K562 (cell line): ENCODE measurements around the gene SHF. TPM values are rescaled to one million over a fixed set of nuclear protein-coding genes. Genes with fewer than 3 reads are reported as not detected.

Experiments used
- CREM ChIP-seq: IDR thresholded peaks from 2 replicates; pipeline ENCODE4 v1.6.1; 2014; ENCODE audit warnings: antibody characterized with exemption, low read depth
- DNMT1 ChIP-seq: fragments of 450-650 bp; IDR thresholded peaks from 2 replicates; pipeline ENCODE4 v1.6.1; 2016; ENCODE audit warnings: antibody characterized with exemption, mild to moderate bottlenecking
- FOXK2 ChIP-seq, 2 experiments: fragments of 450-650 bp; IDR thresholded peaks in 1 of 2; conservative IDR thresholded peaks in 1 of 2; 2 replicates each; pipeline ENCODE4 v1.6.1; 2016; ENCODE audit warnings: low read depth in 2 of 2, mild to moderate bottlenecking in 1 of 2
- GATA2 ChIP-seq: sonication (generic); formaldehyde crosslinking; IDR thresholded peaks from 2 replicates; pipeline ENCODE4 v1.4.0; 2020; ENCODE audit warnings: mild to moderate bottlenecking, missing genetic modification reagents
- HDAC8 ChIP-seq: fragments of 450-650 bp; IDR thresholded peaks from 2 replicates; pipeline ENCODE4 v1.6.1; 2016; ENCODE audit warnings: mild to moderate bottlenecking, missing genetic modification characterization, moderate library complexity, missing compliant biosample characterization
- HIVEP1 ChIP-seq: fragments of 250-450 bp; sonication (Bioruptor Pico); IDR thresholded peaks from 2 replicates; pipeline ENCODE4 v1.4.0; 2020; ENCODE audit warnings: mild to moderate bottlenecking
- HNRNPLL ChIP-seq: fragments of 200-400 bp; formaldehyde crosslinking; IDR thresholded peaks from 2 replicates; pipeline ENCODE4 v1.6.1; 2017; ENCODE audit warnings: low read length, low read depth, mild to moderate bottlenecking; ENCODE audit not compliant: poor library complexity, severe bottlenecking
- NFRKB ChIP-seq: fragments of 450-650 bp; IDR thresholded peaks from 2 replicates; pipeline ENCODE4 v1.6.1; 2016; ENCODE audit warnings: low read depth
- PHB ChIP-seq: fragments of 250-450 bp; sonication (Bioruptor Pico); IDR thresholded peaks from 2 replicates; pipeline ENCODE4 v1.5.0; 2021
- RBFOX2 ChIP-seq: fragments of 200-400 bp; formaldehyde crosslinking; IDR thresholded peaks from 2 replicates; pipeline ENCODE4 v1.6.1; 2017; ENCODE audit warnings: low read depth, mild to moderate bottlenecking, low read length, moderate library complexity
- YBX1 ChIP-seq: fragments of 450-650 bp; IDR thresholded peaks from 2 replicates; pipeline ENCODE4 v1.7.1; 2016; ENCODE audit warnings: mild to moderate bottlenecking
- YY1 ChIP-seq, 3 experiments: IDR thresholded peaks; 2 replicates each; pipeline ENCODE4 v1.6.1; 2011; ENCODE audit warnings: low read length in 2 of 3, mild to moderate bottlenecking in 2 of 3, moderate library complexity in 2 of 3, borderline replicate concordance in 1 of 3, control low read depth in 1 of 3, low read depth in 1 of 3; ENCODE audit not compliant: insufficient read depth in 3 of 3, insufficient replicate concordance in 2 of 3, control insufficient read depth in 1 of 3, insufficient read length in 1 of 3; ENCODE audit errors: extremely low read depth in 1 of 3
- ZBED1 ChIP-seq: IDR thresholded peaks from 2 replicates; pipeline ENCODE4 v1.6.1; 2014
- ZNF232 ChIP-seq: sonication (generic); formaldehyde crosslinking; IDR thresholded peaks from 2 replicates; pipeline ENCODE4 v1.8.0; 2022; ENCODE audit warnings: mild to moderate bottlenecking, missing genetic modification reagents
- polyA plus RNA-seq, 8 experiments: library from polyadenylated mRNA; depleted of rRNA in 4 of 8; stranded (reverse) in 5 of 8; unstranded in 3 of 8; fragments of >200 nt; fragmentation: Nextera tagmentation in 2 of 8; fragmentation: Illumina TruSeq in 1 of 8; extraction: Ambion mirVana in 2 of 8; extraction: Trizol in 1 of 8; gene quantifications; 2 replicates each; pipeline versions ENCODE4 v1.2.1 to v1.2.3, GENCODE V29; 2011 to 2014; ENCODE audit warnings: inconsistent platforms in 1 of 8, missing spikeins in 1 of 8
- total RNA-seq, 7 experiments: library from RNA; depleted of rRNA in 6 of 7; stranded (reverse); fragments of >200 nt in 6 of 7; fragmentation: Illumina TruSeq in 2 of 7; extraction: Trizol in 2 of 7; gene quantifications; 2 replicates each; pipeline versions ENCODE4 v1.2.1 to v1.2.3, GENCODE V29; 2011 to 2021; ENCODE audit warnings: low replicate concordance in 1 of 7
- TF ChIP-seq, protein P1 (sequence below), 2 experiments: fragments of 450-650 bp; IDR thresholded peaks; 2 replicates each; pipeline ENCODE4 v1.6.1; 2018; ENCODE audit warnings: mild to moderate bottlenecking in 2 of 2, low read depth in 1 of 2; ENCODE audit not compliant: partially characterized antibody in 2 of 2
- TF ChIP-seq, protein P2 (sequence below): sonication (generic); formaldehyde crosslinking; IDR thresholded peaks from 2 replicates; pipeline ENCODE4 v1.8.1; 2023; ENCODE audit warnings: missing genetic modification reagents, mild to moderate bottlenecking, borderline replicate concordance

SHF gene
- total and polyA plus RNA-seq, 9 of the 15 experiments (the other 6 are each of a cell fraction or from before 2014, with no cell fraction given) = 0.51 to 2.2 (median 0.85) TPM; not detected in 2

DNA sequence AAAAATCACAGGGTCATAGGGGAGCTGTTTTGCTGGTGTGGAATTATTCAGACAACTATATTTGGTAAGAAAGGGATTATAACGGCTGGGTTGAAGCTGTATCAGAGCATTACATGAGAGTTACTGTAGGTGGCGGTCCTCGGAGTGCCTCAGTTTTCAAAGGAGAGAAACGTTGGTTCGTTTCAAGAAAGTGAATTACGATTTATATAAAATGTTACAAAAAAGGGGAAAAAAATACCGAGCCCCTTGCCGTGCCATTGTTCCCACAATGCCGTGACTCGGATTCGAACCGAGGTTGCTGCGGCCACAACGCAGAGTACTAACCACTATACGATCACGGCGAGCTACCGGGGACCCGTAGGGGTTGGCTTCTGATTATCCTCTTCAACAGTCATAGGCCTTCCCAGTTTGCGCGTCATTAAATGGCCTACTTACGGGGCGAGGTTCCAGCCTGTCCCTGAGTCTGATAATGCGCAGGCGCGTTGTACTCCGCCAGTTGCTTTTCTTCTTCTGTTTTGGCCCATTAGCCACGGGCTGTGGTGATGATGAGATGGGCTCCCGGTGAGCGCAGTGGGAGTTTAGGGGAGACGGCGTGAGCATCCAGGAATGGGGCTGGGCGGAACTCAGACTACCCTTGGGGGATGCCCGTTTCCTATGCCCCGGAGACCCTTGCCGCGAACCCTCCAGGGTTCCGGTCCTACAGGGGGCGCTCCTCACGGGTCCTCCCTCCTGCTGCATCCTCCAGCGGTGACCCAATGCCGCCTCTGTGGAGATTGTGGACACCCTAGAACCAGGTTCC is 10.8 kb upstream of the SHF start (continued):
- TF ChIP-seq HDAC8 = no peak
- peak; percentile 47; the same call in 1 of the 2 replicates for TF ChIP-seq ZBED1
- TF ChIP-seq PHB (CRISPR knock-in tag) = 0 out of 2 replicates have a peak, but pooled peaks have one; percentile 64
- TF ChIP-seq, protein P1, sequence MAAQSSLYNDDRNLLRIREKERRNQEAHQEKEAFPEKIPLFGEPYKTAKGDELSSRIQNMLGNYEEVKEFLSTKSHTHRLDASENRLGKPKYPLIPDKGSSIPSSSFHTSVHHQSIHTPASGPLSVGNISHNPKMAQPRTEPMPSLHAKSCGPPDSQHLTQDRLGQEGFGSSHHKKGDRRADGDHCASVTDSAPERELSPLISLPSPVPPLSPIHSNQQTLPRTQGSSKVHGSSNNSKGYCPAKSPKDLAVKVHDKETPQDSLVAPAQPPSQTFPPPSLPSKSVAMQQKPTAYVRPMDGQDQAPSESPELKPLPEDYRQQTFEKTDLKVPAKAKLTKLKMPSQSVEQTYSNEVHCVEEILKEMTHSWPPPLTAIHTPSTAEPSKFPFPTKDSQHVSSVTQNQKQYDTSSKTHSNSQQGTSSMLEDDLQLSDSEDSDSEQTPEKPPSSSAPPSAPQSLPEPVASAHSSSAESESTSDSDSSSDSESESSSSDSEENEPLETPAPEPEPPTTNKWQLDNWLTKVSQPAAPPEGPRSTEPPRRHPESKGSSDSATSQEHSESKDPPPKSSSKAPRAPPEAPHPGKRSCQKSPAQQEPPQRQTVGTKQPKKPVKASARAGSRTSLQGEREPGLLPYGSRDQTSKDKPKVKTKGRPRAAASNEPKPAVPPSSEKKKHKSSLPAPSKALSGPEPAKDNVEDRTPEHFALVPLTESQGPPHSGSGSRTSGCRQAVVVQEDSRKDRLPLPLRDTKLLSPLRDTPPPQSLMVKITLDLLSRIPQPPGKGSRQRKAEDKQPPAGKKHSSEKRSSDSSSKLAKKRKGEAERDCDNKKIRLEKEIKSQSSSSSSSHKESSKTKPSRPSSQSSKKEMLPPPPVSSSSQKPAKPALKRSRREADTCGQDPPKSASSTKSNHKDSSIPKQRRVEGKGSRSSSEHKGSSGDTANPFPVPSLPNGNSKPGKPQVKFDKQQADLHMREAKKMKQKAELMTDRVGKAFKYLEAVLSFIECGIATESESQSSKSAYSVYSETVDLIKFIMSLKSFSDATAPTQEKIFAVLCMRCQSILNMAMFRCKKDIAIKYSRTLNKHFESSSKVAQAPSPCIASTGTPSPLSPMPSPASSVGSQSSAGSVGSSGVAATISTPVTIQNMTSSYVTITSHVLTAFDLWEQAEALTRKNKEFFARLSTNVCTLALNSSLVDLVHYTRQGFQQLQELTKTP (IDR thresholded peaks at IDR 0.05; ENCODE audit: low read depth in 1 of 2, partially characterized antibody in 2 of 2) = peak in 1 of 2 experiments; percentile 42
- TF ChIP-seq, protein P2, sequence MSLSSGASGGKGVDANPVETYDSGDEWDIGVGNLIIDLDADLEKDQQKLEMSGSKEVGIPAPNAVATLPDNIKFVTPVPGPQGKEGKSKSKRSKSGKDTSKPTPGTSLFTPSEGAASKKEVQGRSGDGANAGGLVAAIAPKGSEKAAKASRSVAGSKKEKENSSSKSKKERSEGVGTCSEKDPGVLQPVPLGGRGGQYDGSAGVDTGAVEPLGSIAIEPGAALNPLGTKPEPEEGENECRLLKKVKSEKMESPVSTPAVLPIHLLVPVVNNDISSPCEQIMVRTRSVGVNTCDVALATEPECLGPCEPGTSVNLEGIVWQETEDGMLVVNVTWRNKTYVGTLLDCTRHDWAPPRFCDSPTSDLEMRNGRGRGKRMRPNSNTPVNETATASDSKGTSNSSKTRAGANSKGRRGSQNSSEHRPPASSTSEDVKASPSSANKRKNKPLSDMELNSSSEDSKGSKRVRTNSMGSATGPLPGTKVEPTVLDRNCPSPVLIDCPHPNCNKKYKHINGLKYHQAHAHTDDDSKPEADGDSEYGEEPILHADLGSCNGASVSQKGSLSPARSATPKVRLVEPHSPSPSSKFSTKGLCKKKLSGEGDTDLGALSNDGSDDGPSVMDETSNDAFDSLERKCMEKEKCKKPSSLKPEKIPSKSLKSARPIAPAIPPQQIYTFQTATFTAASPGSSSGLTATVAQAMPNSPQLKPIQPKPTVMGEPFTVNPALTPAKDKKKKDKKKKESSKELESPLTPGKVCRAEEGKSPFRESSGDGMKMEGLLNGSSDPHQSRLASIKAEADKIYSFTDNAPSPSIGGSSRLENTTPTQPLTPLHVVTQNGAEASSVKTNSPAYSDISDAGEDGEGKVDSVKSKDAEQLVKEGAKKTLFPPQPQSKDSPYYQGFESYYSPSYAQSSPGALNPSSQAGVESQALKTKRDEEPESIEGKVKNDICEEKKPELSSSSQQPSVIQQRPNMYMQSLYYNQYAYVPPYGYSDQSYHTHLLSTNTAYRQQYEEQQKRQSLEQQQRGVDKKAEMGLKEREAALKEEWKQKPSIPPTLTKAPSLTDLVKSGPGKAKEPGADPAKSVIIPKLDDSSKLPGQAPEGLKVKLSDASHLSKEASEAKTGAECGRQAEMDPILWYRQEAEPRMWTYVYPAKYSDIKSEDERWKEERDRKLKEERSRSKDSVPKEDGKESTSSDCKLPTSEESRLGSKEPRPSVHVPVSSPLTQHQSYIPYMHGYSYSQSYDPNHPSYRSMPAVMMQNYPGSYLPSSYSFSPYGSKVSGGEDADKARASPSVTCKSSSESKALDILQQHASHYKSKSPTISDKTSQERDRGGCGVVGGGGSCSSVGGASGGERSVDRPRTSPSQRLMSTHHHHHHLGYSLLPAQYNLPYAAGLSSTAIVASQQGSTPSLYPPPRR (CRISPR knock-in tag) = peak; percentile 71; the same call in 1 of the 2 replicates
- TF ChIP-seq ZNF232 (CRISPR knock-in tag) = no peak
- no peak; the same call in 1 of the 2 replicates for TF ChIP-seq DNMT1
- 0 out of 2 replicates have a peak, but pooled peaks have one; percentile 31 for TF ChIP-seq HIVEP1 (CRISPR knock-in tag)
- peak; percentile 67 for TF ChIP-seq NFRKB
- peak; percentile 76 for TF ChIP-seq RBFOX2
- TF ChIP-seq YBX1 = no peak
- TF ChIP-seq YY1 (IDR thresholded peaks at IDR 0.05; ENCODE audit: borderline replicate concordance in 1 of 3, control insufficient read depth in 1 of 3, extremely low read depth in 1 of 3, insufficient read depth in 3 of 3, insufficient read length in 1 of 3, insufficient replicate concordance in 2 of 3, low read depth in 1 of 3, low read length in 2 of 3) = peak in 2 of 3 experiments; percentile 31 to 66
- TF ChIP-seq GATA2 (CRISPR knock-in tag) = no peak
- TF ChIP-seq FOXK2 (conservative IDR thresholded peaks at IDR 0.05 in 1 of 2, IDR thresholded peaks at IDR 0.05 in 1 of 2; ENCODE audit: low read depth in 2 of 2) = peak; percentile 20 to 71; a peak in 3 of 4 replicates
- peak; percentile 89 for TF ChIP-seq CREM
- TF ChIP-seq HNRNPLL = peak; percentile 80
